HUDEP-2 (cell line): ENCODE measurements around the gene HIC1.

Source experiments
- DNase-seq, 76 experiments: peaks; one replicate each; lab custom pipeline; 2025; ENCODE audit not compliant: unreplicated experiment in 76 of 76; lab: John Stamatoyannopoulos, UW

HIC1 gene

GRCh38 chr17:2094891-2095535, 40.1 kb downstream of the HIC1 start:
- peak in 15 of 76 experiments; percentile 2 to 34 (median 17) for DNase-seq

GRCh38 chr17:2095536-2095910, 40.6 kb downstream of the HIC1 start:
- no peak for DNase-seq

GRCh38 chr17:2101448-2102257, 46.8 kb downstream of the HIC1 start:
- peak in 23 of 76 experiments; percentile 2 to 55 (median 19) for DNase-seq

- DNase-seq = no peak
Measured at GRCh38 chr17:2102931-2103809, 48.3 kb downstream of the HIC1 start.

- DNase-seq = no peak
Measured at GRCh38 chr17:2105663-2106062, 50.8 kb downstream of the HIC1 start.

- no peak for DNase-seq
Measured at GRCh38 chr17:2106308-2106955, 51.5 kb downstream of the HIC1 start.

GRCh38 chr17:2107050-2107449, 52.1 kb downstream of the HIC1 start:
- DNase-seq = no peak

- DNase-seq = no peak
Measured at GRCh38 chr17:2107506-2107905, 52.6 kb downstream of the HIC1 start.

- DNase-seq = no peak
Measured at GRCh38 chr17:2108170-2108569, 53.3 kb downstream of the HIC1 start.

- DNase-seq = no peak
Measured at GRCh38 chr17:2110436-2110835, 55.5 kb downstream of the HIC1 start.

GRCh38 chr17:2111691-2112090, 56.8 kb downstream of the HIC1 start:
- DNase-seq = no peak
